Measurements from ENCODE around the gene PEPD.
"Not testable (repeated sequence)": the region's sequence is repeated elsewhere in the genome, so short reads cannot be mapped to it uniquely, and the experiment has no call there.

PEPD gene

DNA sequence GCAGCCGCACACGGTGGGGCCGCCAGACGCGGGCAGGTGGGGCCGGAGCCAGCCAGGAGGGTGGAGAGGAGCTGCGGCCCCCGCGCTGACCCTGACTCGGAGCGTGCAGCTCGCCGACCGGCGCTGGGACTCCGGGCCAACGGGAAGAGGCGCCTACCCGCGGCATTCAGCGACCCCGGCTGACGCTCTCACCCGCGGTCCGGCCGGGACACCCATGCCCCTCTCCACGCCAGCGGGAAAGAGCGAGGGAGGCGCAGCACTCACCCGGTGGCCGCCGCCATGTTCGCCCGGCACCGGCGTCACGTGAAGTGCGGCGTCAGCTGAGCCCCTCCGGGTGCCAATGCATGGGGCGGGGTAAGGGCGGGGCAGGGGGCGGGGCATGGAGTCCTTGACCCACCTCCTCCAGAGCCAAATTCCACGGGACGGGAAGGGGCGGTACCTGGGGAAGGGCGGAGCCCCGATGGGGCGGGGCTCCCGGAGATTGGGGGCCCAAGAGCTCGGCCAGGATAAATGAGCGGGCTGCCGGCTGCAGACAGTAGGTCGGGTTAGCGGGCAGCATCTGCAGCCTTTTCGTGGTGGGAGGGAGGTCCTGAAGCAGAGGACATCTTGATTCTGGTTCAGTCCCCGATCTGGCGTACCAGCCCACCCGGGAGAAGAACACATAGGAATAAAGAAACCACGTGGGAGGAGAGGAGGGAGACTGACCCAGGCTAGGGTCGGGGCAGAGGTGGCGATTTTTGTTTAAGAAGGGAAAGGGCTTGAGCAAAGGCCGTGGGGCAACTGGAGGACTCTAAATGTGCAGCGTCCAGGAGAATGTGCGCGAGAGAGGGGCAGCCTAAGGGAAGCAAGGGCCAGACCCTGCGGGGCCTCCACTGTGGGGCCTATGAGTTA is at the start of gene PEPD:
Gene PEPD (minus strand): TSS at position 312 of the 891 bp plus-strand sequence. CDS start 31 bp downstream, at position 281.
- TF ChIP-seq, protein P1, sequence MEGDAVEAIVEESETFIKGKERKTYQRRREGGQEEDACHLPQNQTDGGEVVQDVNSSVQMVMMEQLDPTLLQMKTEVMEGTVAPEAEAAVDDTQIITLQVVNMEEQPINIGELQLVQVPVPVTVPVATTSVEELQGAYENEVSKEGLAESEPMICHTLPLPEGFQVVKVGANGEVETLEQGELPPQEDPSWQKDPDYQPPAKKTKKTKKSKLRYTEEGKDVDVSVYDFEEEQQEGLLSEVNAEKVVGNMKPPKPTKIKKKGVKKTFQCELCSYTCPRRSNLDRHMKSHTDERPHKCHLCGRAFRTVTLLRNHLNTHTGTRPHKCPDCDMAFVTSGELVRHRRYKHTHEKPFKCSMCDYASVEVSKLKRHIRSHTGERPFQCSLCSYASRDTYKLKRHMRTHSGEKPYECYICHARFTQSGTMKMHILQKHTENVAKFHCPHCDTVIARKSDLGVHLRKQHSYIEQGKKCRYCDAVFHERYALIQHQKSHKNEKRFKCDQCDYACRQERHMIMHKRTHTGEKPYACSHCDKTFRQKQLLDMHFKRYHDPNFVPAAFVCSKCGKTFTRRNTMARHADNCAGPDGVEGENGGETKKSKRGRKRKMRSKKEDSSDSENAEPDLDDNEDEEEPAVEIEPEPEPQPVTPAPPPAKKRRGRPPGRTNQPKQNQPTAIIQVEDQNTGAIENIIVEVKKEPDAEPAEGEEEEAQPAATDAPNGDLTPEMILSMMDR (conservative IDR thresholded peaks at IDR 0.05; ENCODE audit: low read depth, low read length), result no peak
- DNase-seq (ENCODE audit: low read depth), result peak; percentile 41
- H3K4me3 ChIP-seq (ENCODE audit: low read length), result peak within 1 kb of the TSS; percentile 75

GRCh38 chr19:33569821-33570220 is 48.2 kb upstream of the PEPD start:
- TF ChIP-seq, protein P1 (conservative IDR thresholded peaks at IDR 0.05; ENCODE audit: low read depth, low read length), result no peak
- no peak for DNase-seq (ENCODE audit: low read depth)
- no peak overlapping the region for H3K4me3 ChIP-seq (ENCODE audit: low read length)

DNA sequence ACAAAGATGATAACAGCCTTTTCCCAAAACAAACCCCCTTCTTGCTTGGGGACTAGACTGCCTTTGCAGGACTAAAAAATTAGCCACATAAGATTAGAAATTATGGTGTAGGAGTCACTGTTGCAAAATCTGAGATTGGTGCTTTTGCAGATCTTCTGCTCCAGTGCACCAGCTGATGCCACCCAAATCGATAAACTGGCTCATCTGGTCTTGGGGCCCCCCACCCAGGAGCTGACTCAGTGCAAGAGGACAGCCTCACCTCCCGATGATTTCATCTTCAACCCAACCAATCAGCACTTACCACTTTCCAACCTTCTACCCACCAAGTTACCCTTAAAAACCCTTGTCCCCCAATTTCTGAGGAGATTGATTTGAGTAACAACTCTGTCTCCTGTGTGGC is 47.1 kb upstream of the PEPD start:
- no peak for DNase-seq (ENCODE audit: low read depth)
- TF ChIP-seq, protein P1 (conservative IDR thresholded peaks at IDR 0.05; ENCODE audit: low read depth, low read length), result no peak
- H3K4me3 ChIP-seq (ENCODE audit: low read length), result no peak overlapping the region

DNA sequence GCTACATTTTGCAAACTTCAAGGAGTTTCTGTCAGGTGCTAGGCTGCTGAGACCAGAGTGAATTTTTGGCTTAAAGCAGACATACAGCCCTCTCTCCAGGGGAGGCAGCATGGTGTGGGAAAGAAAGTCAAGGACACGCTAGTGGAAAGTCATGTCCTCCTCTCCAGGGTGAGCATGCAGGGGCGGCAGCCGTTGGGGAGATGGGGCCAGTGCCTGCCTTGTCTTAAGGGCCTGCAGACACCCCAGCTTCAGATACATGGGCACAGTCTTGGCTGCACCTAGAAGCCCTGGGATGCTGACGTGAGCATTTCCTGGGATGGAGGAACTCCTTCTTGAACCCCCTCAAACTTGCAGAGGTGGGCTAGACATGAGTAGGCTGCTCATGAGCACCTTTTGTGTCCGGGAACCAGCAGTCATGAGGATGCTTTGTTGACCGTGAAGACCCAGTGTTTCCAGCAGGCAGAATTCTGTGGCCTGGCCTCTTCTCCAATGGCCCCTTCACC is 43.3 kb upstream of the PEPD start:
- DNase-seq (ENCODE audit: low read depth), result no peak
- H3K4me3 ChIP-seq (ENCODE audit: low read length), result no peak overlapping the region
- TF ChIP-seq, protein P1 (conservative IDR thresholded peaks at IDR 0.05; ENCODE audit: low read depth, low read length), result no peak

GRCh38 chr19:33562636-33563035 is 41.0 kb upstream of the PEPD start:
- no peak for DNase-seq (ENCODE audit: low read depth)
- TF ChIP-seq, protein P1 (conservative IDR thresholded peaks at IDR 0.05; ENCODE audit: low read depth, low read length), result no peak
- H3K4me3 ChIP-seq (ENCODE audit: low read length), result no peak overlapping the region

DNA sequence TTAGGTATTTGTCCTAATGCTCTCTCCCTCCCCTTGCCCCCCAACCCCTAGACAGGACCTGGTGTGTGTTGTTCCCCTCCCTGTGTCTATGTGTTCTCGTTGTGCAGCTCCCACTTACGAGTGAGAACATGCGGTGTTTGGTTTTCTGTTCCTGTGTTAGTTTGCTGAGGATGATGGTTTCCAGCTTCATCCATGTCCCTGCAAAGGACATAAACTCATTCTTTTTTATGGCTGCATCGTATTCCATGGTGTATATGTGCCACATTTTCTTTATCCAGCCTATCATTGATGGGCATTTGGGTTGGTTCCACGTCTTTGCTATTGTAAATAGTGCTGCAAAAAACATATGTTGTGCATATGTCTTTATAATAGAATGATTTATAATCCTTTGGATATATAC is 40.1 kb upstream of the PEPD start:
- H3K4me3 ChIP-seq (ENCODE audit: low read length), result not testable (repeated sequence)

GRCh38 chr19:33561261-33561660 is 39.7 kb upstream of the PEPD start:
- H3K4me3 ChIP-seq (ENCODE audit: low read length), result no peak overlapping the region
- no peak for DNase-seq (ENCODE audit: low read depth)
- TF ChIP-seq, protein P1 (conservative IDR thresholded peaks at IDR 0.05; ENCODE audit: low read depth, low read length), result no peak

More for the DNA sequence above, 40.1 kb upstream of the PEPD start:
- not testable (repeated sequence) for DNase-seq (ENCODE audit: low read depth)
